OCI-LY1 (cell line): ENCODE data around the gene SMARCC2.
"Not testable (repeated sequence)": the region's sequence is repeated elsewhere in the genome, so short reads cannot be mapped to it uniquely, and the experiment has no call there.

Experiments used
- H2AFZ ChIP-seq: fragments of 200-600 bp; sonication (generic), shearing (Covaris generic); 2 replicates; pipeline ENCODE4 v1.6.0; 2014; ENCODE audit warnings: antibody characterized with exemption, mild to moderate bottlenecking, low read length
- H3F3A ChIP-seq: fragments of 200-600 bp; sonication (generic), shearing (Covaris generic); 2 replicates; pipeline ENCODE4 v1.6.0; 2014; ENCODE audit warnings: mild to moderate bottlenecking, antibody characterized with exemption, low read length, moderate library complexity; ENCODE audit not compliant: insufficient read depth
- H3K27ac ChIP-seq: fragments of 200-600 bp; sonication (generic); 2 replicates; pipeline ENCODE4 v1.5.1; 2014; ENCODE audit warnings: low read length, mixed run types, mild to moderate bottlenecking, low read depth; ENCODE audit not compliant: poor library complexity, severe bottlenecking
- H3K27me3 ChIP-seq: fragments of 200-600 bp; sonication (generic); 2 replicates; pipeline ENCODE4 v1.6.0; 2014; ENCODE audit warnings: antibody characterized with exemption, mild to moderate bottlenecking, low read length, moderate library complexity; ENCODE audit not compliant: insufficient read depth
- H3K36me3 ChIP-seq: fragments of 200-600 bp; sonication (generic); 2 replicates; pipeline ENCODE4 v1.6.1; 2014; ENCODE audit warnings: mild to moderate bottlenecking, antibody characterized with exemption, low read length, moderate library complexity, mixed read lengths; ENCODE audit not compliant: insufficient read depth
- H3K4me1 ChIP-seq: fragments of 200-600 bp; sonication (generic); 2 replicates; pipeline ENCODE4 v1.5.1; 2014; ENCODE audit warnings: mild to moderate bottlenecking, low read length, moderate library complexity; ENCODE audit not compliant: insufficient read depth, severe bottlenecking
- H3K4me2 ChIP-seq: fragments of 200-600 bp; sonication (generic), shearing (Covaris generic); 2 replicates; pipeline ENCODE4 v1.6.1; 2014; ENCODE audit warnings: low read length
- H3K4me3 ChIP-seq: fragments of 200-600 bp; sonication (generic); 2 replicates; pipeline ENCODE4 v1.5.1; 2014; ENCODE audit warnings: low read length, low read depth, mild to moderate bottlenecking, mixed read lengths; ENCODE audit not compliant: poor library complexity, severe bottlenecking
- H3K79me2 ChIP-seq: fragments of 200-600 bp; shearing (Covaris generic); 2 replicates; pipeline ENCODE4 v1.6.1; 2016; ENCODE audit warnings: mixed run types, low read length, mixed read lengths; ENCODE audit not compliant: insufficient read depth
- H3K9ac ChIP-seq: fragments of 200-600 bp; sonication (generic), shearing (Covaris generic); 2 replicates; pipeline ENCODE4 v1.6.1; 2014; ENCODE audit warnings: mild to moderate bottlenecking, low read length, mixed read lengths
- H3K9me2 ChIP-seq: fragments of 200-600 bp; sonication (generic), shearing (Covaris generic); 2 replicates; pipeline ENCODE4 v1.6.1; 2014; ENCODE audit warnings: low read depth, mild to moderate bottlenecking, low read length, mixed read lengths
- H3K9me3 ChIP-seq: fragments of 200-600 bp; shearing (Covaris generic); 2 replicates; pipeline ENCODE4 v1.6.1; 2014; ENCODE audit warnings: low read length, mixed read lengths
- H4K20me1 ChIP-seq: fragments of 200-600 bp; sonication (generic), shearing (Covaris generic); 2 replicates; pipeline ENCODE4 v1.6.0; 2016; ENCODE audit warnings: mild to moderate bottlenecking, low read length; ENCODE audit not compliant: insufficient read depth
- EZH2 ChIP-seq: fragments of 200-600 bp; sonication (generic), shearing (Covaris generic); IDR thresholded peaks from 2 replicates; pipeline ENCODE4 v1.8.0; 2017; ENCODE audit warnings: borderline replicate concordance, mixed run types, mild to moderate bottlenecking, antibody characterized with exemption, low read length, moderate library complexity, mixed read lengths
- TF ChIP-seq, protein P1 (sequence below): fragments of 200-600 bp; sonication (generic), shearing (Covaris generic); IDR thresholded peaks from 2 replicates; pipeline ENCODE4 v1.5.1; 2017; ENCODE audit warnings: mild to moderate bottlenecking, antibody characterized with exemption, low read length, moderate library complexity, mixed read lengths

SMARCC2 gene

DNA sequence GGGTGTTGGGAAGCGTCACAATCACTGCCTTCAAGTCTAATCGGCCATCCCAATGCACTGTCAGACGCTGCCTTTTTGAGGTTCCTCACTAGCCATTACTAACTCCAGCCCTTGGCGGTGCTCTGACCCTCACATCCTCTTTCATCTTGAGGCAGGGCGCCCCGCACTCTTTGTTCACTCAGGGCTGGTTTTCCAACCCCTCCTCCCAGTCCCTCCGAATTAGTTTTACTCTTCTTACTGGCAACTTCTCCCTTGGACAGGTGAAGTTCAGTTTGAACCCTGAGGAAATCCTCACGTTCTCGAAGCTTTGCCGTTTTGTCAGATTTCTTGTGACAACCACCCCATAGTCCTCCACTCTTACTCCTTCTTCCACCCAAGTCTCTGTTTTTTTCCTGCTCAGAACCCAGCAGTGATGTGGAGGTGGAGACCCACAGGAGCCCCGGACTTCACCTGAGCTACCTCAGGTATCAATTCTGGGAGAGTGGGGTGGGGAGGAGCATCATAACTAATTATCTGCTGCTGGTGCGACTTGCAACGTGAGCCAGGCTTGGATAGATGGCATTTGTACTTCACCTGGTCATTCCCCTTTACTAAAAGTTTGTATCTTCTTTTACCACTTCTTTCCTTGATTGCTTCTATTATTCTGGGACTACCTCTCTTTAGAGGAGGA, 70.5 kb downstream of the SMARCC2 start:
- no peak for TF ChIP-seq EZH2
- TF ChIP-seq, protein P1, sequence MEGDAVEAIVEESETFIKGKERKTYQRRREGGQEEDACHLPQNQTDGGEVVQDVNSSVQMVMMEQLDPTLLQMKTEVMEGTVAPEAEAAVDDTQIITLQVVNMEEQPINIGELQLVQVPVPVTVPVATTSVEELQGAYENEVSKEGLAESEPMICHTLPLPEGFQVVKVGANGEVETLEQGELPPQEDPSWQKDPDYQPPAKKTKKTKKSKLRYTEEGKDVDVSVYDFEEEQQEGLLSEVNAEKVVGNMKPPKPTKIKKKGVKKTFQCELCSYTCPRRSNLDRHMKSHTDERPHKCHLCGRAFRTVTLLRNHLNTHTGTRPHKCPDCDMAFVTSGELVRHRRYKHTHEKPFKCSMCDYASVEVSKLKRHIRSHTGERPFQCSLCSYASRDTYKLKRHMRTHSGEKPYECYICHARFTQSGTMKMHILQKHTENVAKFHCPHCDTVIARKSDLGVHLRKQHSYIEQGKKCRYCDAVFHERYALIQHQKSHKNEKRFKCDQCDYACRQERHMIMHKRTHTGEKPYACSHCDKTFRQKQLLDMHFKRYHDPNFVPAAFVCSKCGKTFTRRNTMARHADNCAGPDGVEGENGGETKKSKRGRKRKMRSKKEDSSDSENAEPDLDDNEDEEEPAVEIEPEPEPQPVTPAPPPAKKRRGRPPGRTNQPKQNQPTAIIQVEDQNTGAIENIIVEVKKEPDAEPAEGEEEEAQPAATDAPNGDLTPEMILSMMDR = no peak
- peak overlapping the region; percentile 92 for H3K4me2 ChIP-seq
- peaks cover 28% of the 10 kb centered on the region for H3K4me1 ChIP-seq
- no peaks in the 10 kb centered on the region for H4K20me1 ChIP-seq
- H3K9me3 ChIP-seq = no peaks in the 10 kb centered on the region
- H3K27ac ChIP-seq = peak overlapping the region; percentile 64
- peaks cover 15% of the 10 kb centered on the region; the same call in 1 of the 2 replicates for H3F3A ChIP-seq
- H3K9me2 ChIP-seq = no peaks in the 10 kb centered on the region
- H2AFZ ChIP-seq = no peak overlapping the region
- H3K27me3 ChIP-seq = no peaks in the 10 kb centered on the region
- peaks cover 7% of the 10 kb centered on the region for H3K79me2 ChIP-seq
- peaks cover 29% of the 10 kb centered on the region for H3K36me3 ChIP-seq
- H3K4me3 ChIP-seq = peak overlapping the region; percentile 95
- H3K9ac ChIP-seq = peak overlapping the region; percentile 82

DNA sequence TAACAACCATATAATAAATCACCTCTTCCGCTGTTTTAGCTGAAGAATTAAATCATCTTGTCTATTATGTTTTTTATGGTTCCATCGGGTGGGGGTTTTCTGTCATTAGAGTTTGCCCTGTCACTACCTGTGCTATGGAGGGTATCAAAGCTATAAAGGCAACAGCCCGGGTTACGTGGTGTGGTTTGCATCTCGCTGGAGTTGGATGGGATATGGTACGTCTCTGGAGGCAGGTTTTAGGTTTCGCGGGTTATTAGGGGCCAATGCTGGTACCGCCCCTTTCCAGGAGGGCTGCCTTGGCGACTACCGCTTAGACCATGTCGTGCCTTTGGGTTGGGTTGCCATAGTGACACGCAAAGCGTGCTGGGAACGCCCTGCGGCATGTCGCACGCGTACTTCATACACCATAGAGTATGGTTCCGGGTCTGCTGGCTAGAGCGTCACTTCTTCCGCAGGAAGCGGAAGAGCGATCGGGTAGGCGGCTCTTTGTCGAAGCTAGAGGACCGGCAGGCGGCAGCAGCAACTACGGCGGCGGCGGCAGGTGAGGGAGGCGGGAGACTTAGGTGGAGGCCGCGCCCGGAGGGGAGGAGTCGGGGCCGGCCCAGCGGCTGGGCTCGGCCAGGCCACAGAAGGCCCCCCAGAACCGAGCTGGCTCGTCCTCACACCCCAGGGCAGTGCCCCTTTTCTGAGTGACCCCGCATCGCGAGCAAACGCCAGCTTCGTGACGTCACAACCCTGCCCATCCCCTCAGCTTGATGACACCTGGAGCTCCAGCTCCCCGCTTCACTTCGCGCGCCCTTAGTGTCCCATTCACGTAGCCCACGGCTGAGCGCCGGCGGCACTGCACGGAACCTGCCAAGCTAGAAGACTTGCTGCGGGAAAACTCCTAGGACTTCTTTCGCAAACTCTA, 71.2 kb downstream of the SMARCC2 start, which contains the start of gene ZC3H10:
TSS of gene ZC3H10 (plus strand) at position 489 of the 910 bp plus-strand sequence. CDS start 2,297 bp downstream, outside the sequence.
- H3K9ac ChIP-seq = peak within 1 kb of the TSS; percentile 98
- no peaks in the 10 kb centered on the region for H3K27me3 ChIP-seq
- no peaks in the 10 kb centered on the region for H3K9me3 ChIP-seq
- H3K27ac ChIP-seq = peak within 1 kb of the TSS; percentile 95
- peaks cover 26% of the 10 kb centered on the region for H3K4me1 ChIP-seq
- H3K79me2 ChIP-seq = peaks cover 7% of the 10 kb centered on the region
- no peak within 1 kb of the TSS for H2AFZ ChIP-seq
- no peaks in the 10 kb centered on the region for H4K20me1 ChIP-seq
- H3K4me2 ChIP-seq = peak within 1 kb of the TSS; percentile 92
- no peaks in the 10 kb centered on the region for H3K9me2 ChIP-seq
- no peak for TF ChIP-seq EZH2
- TF ChIP-seq, protein P1 = peak; percentile 46
- H3F3A ChIP-seq = peaks cover 23% of the 10 kb centered on the region; the same call in 1 of the 2 replicates
- peak within 1 kb of the TSS; percentile 95 for H3K4me3 ChIP-seq
- peaks cover 37% of the 10 kb centered on the region for H3K36me3 ChIP-seq

DNA sequence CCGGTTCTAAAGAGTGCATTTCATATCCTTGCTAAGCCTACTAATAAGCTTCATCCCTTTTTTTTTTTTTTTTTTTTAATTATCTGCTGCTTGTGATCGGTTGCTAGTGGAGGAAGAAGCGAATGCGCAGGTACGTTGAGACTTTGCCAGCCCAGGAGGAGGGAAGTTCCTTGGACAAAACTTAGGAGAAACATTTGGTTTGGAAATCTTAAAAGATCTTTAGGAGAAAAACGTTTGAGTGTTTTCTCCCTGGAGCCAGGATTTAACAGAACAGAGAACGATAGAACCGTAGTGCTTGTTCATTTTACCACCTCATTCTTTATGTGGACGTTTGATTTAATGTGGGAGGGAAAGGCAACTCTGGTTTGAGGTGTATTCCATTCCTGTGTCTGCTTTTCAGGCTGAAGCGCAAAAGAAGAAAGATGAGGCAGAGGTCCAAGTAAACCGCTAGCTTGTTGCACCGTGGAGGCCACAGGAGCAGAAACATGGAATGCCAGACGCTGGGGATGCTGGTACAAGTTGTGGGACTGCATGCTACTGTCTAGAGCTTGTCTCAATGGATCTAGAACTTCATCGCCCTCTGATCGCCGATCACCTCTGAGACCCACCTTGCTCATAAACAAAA, 72.1 kb downstream of the SMARCC2 start:
- Histone ChIP-seq H3F3A (peaks cover 25% of the 10 kb centered on the region; the same call in 1 of the 2 replicates), H3K4me2 (peak overlapping the region; percentile 92), H3K9ac (peak overlapping the region; percentile 98), H3K4me3 (peak overlapping the region; percentile 95), H3K27ac (peak overlapping the region; percentile 95), H3K4me1 (peaks cover 26% of the 10 kb centered on the region), H3K36me3 (peaks cover 45% of the 10 kb centered on the region)
- H3K79me2 ChIP-seq, H3K27me3 ChIP-seq, H4K20me1 ChIP-seq, H2AFZ ChIP-seq, H3K9me3 ChIP-seq, H3K9me2 ChIP-seq: not testable (repeated sequence)
